ENCODE data around the gene RNF144A. TPM values are rescaled to one million over a fixed set of nuclear protein-coding genes. Genes with fewer than 3 reads are reported as not detected.

The RNF144A gene
- total RNA-seq, 1 donor from 2014 or later, result 0.26 TPM

- no peak for FAIRE-seq
- Histone ChIP-seq H3K4me3 (ENCODE audit: low read depth, low read length) (no peak overlapping the region), H3K27me3 (ENCODE audit: control insufficient read depth, insufficient read depth, low read length) (no peaks in the 10 kb centered on the region), H3K36me3 (ENCODE audit: control insufficient read depth, insufficient read depth, low read length) (no peaks in the 10 kb centered on the region)
- no peak for TF ChIP-seq CTCF (IDR thresholded peaks at IDR 0.05; ENCODE audit: insufficient read depth, low read length, severe bottlenecking)
- DNase-seq (ENCODE audit: low read depth), result no peak
Observed at GRCh38 chr2:7017671-7018281, 100.6 kb downstream of the RNF144A start.

GRCh38 chr2:7018282-7018701 is 101.1 kb downstream of the RNF144A start:
- H3K4me3 ChIP-seq (ENCODE audit: low read depth, low read length), result no peak overlapping the region
- no peaks in the 10 kb centered on the region for H3K36me3 ChIP-seq (ENCODE audit: control insufficient read depth, insufficient read depth, low read length)
- no peaks in the 10 kb centered on the region for H3K27me3 ChIP-seq (ENCODE audit: control insufficient read depth, insufficient read depth, low read length)
- no peak for DNase-seq (ENCODE audit: low read depth)
- TF ChIP-seq CTCF (IDR thresholded peaks at IDR 0.05; ENCODE audit: insufficient read depth, low read length, severe bottlenecking), result no peak
- no peak for FAIRE-seq

- H3K27me3 ChIP-seq (ENCODE audit: control insufficient read depth, insufficient read depth, low read length), result no peaks in the 10 kb centered on the region
- FAIRE-seq, result no peak
Observed at GRCh38 chr2:7018767-7019166, 101.6 kb downstream of the RNF144A start.

GRCh38 chr2:7019191-7019590 is 102.0 kb downstream of the RNF144A start:
- FAIRE-seq, result no peak
- no peak for DNase-seq (ENCODE audit: low read depth)
- no peaks in the 10 kb centered on the region for H3K27me3 ChIP-seq (ENCODE audit: control insufficient read depth, insufficient read depth, low read length)
- TF ChIP-seq CTCF (IDR thresholded peaks at IDR 0.05; ENCODE audit: insufficient read depth, low read length, severe bottlenecking), result no peak
- no peak overlapping the region for H3K4me3 ChIP-seq (ENCODE audit: low read depth, low read length)
- H3K36me3 ChIP-seq (ENCODE audit: control insufficient read depth, insufficient read depth, low read length), result no peaks in the 10 kb centered on the region

More at GRCh38 chr2:7018767-7019166, 101.6 kb downstream of the RNF144A start:
- TF ChIP-seq CTCF (IDR thresholded peaks at IDR 0.05; ENCODE audit: insufficient read depth, low read length, severe bottlenecking), result no peak
- H3K4me3 ChIP-seq (ENCODE audit: low read depth, low read length), result no peak overlapping the region
- H3K36me3 ChIP-seq (ENCODE audit: control insufficient read depth, insufficient read depth, low read length), result no peaks in the 10 kb centered on the region
- DNase-seq (ENCODE audit: low read depth), result no peak

GRCh38 chr2:7020059-7020458 is 102.8 kb downstream of the RNF144A start:
- H3K4me3 ChIP-seq (ENCODE audit: low read depth, low read length), result no peak overlapping the region
- no peaks in the 10 kb centered on the region for H3K36me3 ChIP-seq (ENCODE audit: control insufficient read depth, insufficient read depth, low read length)
- TF ChIP-seq CTCF (IDR thresholded peaks at IDR 0.05; ENCODE audit: insufficient read depth, low read length, severe bottlenecking), result no peak
- DNase-seq (ENCODE audit: low read depth) (no peak), FAIRE-seq (no peak)
- no peaks in the 10 kb centered on the region for H3K27me3 ChIP-seq (ENCODE audit: control insufficient read depth, insufficient read depth, low read length)

- no peak for TF ChIP-seq CTCF (IDR thresholded peaks at IDR 0.05; ENCODE audit: insufficient read depth, low read length, severe bottlenecking)
- FAIRE-seq, result no peak
- Histone ChIP-seq H3K4me3 (ENCODE audit: low read depth, low read length) (no peak overlapping the region), H3K36me3 (ENCODE audit: control insufficient read depth, insufficient read depth, low read length) (no peaks in the 10 kb centered on the region), H3K27me3 (ENCODE audit: control insufficient read depth, insufficient read depth, low read length) (no peaks in the 10 kb centered on the region)
- DNase-seq (ENCODE audit: low read depth), result no peak
Observed at GRCh38 chr2:7020468-7020867, 103.3 kb downstream of the RNF144A start.
